ENCODE measurements around the gene ACKR1.

Gene ACKR1

DNA sequence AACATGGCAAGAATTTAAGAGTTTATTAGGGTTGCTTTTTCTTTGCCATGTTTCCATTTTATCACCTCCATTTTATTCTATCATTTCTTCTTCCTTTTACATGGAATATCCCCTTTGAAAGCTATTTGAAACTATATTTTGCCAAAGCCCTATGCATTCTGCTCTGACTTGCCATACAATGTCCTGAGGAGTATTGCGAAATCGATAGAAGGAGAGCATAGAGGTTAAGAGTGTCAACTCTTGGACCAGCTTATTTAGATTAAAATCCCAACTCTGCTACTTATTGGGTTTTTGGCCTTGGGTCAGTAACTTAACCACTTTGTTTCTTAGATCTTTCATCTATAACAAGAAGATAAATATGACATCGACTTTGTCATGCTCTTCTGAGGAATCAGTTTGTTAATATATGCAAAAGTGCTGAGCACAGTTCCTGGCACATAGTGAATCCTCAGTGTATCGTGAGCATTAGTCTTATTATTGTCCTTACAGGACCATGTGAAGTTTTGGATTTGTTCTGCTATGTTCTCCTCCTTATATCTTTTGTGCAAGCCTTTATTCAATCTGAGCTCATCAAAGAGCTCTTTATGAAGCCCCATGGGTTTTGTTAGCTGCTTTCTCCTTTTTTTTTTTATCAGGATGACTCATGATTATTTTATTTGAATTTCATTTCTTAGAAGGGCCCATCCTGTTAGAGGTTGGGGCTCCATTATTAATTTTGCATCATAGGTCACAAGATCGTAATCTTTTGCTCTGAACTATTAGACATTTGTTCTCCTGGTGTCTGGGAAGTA lies 17.6 kb downstream of the ACKR1 start:
- no peak for DNase-seq (ENCODE audit: low read depth in 2 of 2)

GRCh38 chr1:159223004-159223403 lies 18.3 kb downstream of the ACKR1 start:
- no peak for DNase-seq (ENCODE audit: low read depth in 2 of 2)

GRCh38 chr1:159228554-159228953 lies 23.9 kb downstream of the ACKR1 start:
- DNase-seq (ENCODE audit: low read depth in 2 of 2) = no peak

- no peak for DNase-seq (ENCODE audit: low read depth in 2 of 2)
Observed at GRCh38 chr1:159229260-159229885, 24.7 kb downstream of the ACKR1 start.

GRCh38 chr1:159229896-159230295 lies 25.2 kb downstream of the ACKR1 start:
- no peak for DNase-seq (ENCODE audit: low read depth in 2 of 2)

GRCh38 chr1:159239551-159240220 lies 35.0 kb downstream of the ACKR1 start:
- DNase-seq (ENCODE audit: low read depth in 2 of 2) = no peak

- DNase-seq (ENCODE audit: low read depth in 2 of 2) = no peak
Observed at GRCh38 chr1:159247266-159247665, 42.6 kb downstream of the ACKR1 start.

GRCh38 chr1:159248311-159248710 lies 43.6 kb downstream of the ACKR1 start:
- no peak for DNase-seq (ENCODE audit: low read depth in 2 of 2)

GRCh38 chr1:159250638-159251216 lies 46.1 kb downstream of the ACKR1 start:
- no peak for DNase-seq (ENCODE audit: low read depth in 2 of 2)
